Heart left ventricle (tissue), 16 donors: Measurements from ENCODE around the gene GAS5. TPM values are rescaled to one million over a fixed set of nuclear protein-coding genes. Genes with fewer than 3 reads are reported as not detected.

ENCODE experiments used
- ATAC-seq, 4 donors: fragments of 200-7000 bp; cut with Tn5 transposase; one replicate each; pipeline ENCODE4 v1.9.1; 2020 to 2022; ENCODE audit warnings: moderate library complexity in 4 of 4, mild to moderate bottlenecking in 3 of 4, moderate number of reproducible peaks in 1 of 4
- DNase-seq, 5 donors: peaks; one replicate each; pipeline ENCODE4 v3.0.0-alpha.2; 2020
- H3K27ac ChIP-seq, 12 donors: fragments of 200-600 bp; sonication (generic) in 4 of 12; one replicate each; pipeline versions ENCODE4 v1.5.0 to v1.8.0; 2016 to 2022; ENCODE audit warnings: mild to moderate bottlenecking in 2 of 12
- H3K27me3 ChIP-seq, 9 donors: fragments of 200-600 bp; sonication (generic) in 2 of 9; one replicate each; pipeline versions ENCODE4 v1.5.1 to v1.8.0; 2016 to 2022; ENCODE audit warnings: mild to moderate bottlenecking in 3 of 9
- H3K36me3 ChIP-seq, 9 donors: fragments of 200-600 bp; sonication (generic) in 2 of 9; one replicate each; pipeline versions ENCODE4 v1.5.0 to v1.8.0; 2018 to 2022; ENCODE audit warnings: mild to moderate bottlenecking in 2 of 9
- H3K4me1 ChIP-seq, 12 donors: fragments of 200-600 bp; sonication (generic) in 4 of 12; one replicate each; pipeline versions ENCODE4 v1.5.0 to v1.8.0; 2016 to 2022; ENCODE audit warnings: mild to moderate bottlenecking in 3 of 12
- H3K4me3 ChIP-seq, 12 donors: fragments of 200-600 bp; sonication (generic) in 4 of 12; one replicate each; pipeline versions ENCODE4 v1.5.0 to v1.8.0; 2017 to 2022; ENCODE audit warnings: mild to moderate bottlenecking in 9 of 12, moderate library complexity in 4 of 12
- H3K9me3 ChIP-seq, 12 donors: fragments of 200-600 bp; sonication (generic) in 4 of 12; one replicate each; pipeline versions ENCODE4 v1.5.0 to v1.8.0; 2016 to 2022; ENCODE audit warnings: mild to moderate bottlenecking in 1 of 12
- POLR2A ChIP-seq, 2 donors: fragments of 450-650 bp; IDR thresholded peaks; one replicate each; pipeline ENCODE4 v1.6.1; 2017; ENCODE audit warnings: antibody characterized with exemption in 2 of 2, mild to moderate bottlenecking in 2 of 2, moderate library complexity in 2 of 2
- WGBS, 4 donors: extraction: QIAGEN DNeasy Blood & Tissue Kit in 2 of 4; methylation state at CpG; one replicate each; pipeline versions ENCODE4 v1.1.5 to v1.1.7; 2013 to 2018; 5-methylcytosine and 5-hydroxymethylcytosine counted together
- intact Hi-C, 10 donors: fragments of 100-400 bp; cut with DNase I; formaldehyde crosslinking; loops; one replicate each; pipeline versions ENCODE4 v1.11.1 to v1.14.2; 2022
- polyA plus RNA-seq, 2 donors: library from polyadenylated mRNA; stranded (reverse); fragments of 200-250 nt; gene quantifications; one replicate each; pipeline ENCODE4 v1.2.3, GENCODE V29; 2013
- total RNA-seq, 9 donors: library from RNA; depleted of rRNA in 2 of 9; stranded (reverse); fragments of >200 nt in 2 of 9; fragmentation: NEBNext Ultra II Directional in 3 of 9; extraction: Animal tissue kit (Norgen Biotek cat#: 25700) in 3 of 9; gene quantifications; one replicate each; pipeline versions ENCODE4 v1.1.0 to v1.2.4, GENCODE V29; 2016 to 2023
- TF ChIP-seq, protein P1 (sequence below), 12 donors: fragments of 200-600 bp; sonication (generic) in 4 of 12; IDR thresholded peaks; one replicate each; pipeline versions ENCODE4 v1.5.0 to v1.8.0; 2018 to 2022; ENCODE audit warnings: antibody characterized with exemption in 12 of 12, mild to moderate bottlenecking in 5 of 12
- donor health status: ischemic (EF 13 %, LVEDD 7.1; RV severe dilation, severe dysfunction).
- donor health status: healthy with polysubstance abuse.
- donor health status: DM: no; HTN: yes; CAD: no.
- donor health status: DM: no; HTN: no; CAD: no.
- donor health status: ischemic (EF 25% LVEDD 6.9; RV normal size, moderate dysfunction).
- donor health status: ischemic (EF 25% LVEDD 5.7; RV mildly dilated, moderate dysfunction).
- donor health status: healthy.
- donor health status: DM: yes; HTN: yes; CAD: no.
- donor health status: ischemic (EF 35%, LVEDD 5.7; RV mildly dilated, moderate dysfunction).
- donor health status: nonischemic (EF 11% LVEDD 7.7; RV severe dilation, severe dysfunction).
- donor health status: DM: yes; HTN: yes; CAD: no.
- donor health status: PGD.
- donor health status: ischemic (EF 29% LVEDD 5.4; RV normal size, mild dysfunction).
- donor health status: nonischemic (EF 23%, LVEDD 6.1; RV moderate dilation, normal function).

The GAS5 gene
- total and polyA plus RNA-seq, 11 donors: 30.4 to 103 (median 52.4) TPM

DNA sequence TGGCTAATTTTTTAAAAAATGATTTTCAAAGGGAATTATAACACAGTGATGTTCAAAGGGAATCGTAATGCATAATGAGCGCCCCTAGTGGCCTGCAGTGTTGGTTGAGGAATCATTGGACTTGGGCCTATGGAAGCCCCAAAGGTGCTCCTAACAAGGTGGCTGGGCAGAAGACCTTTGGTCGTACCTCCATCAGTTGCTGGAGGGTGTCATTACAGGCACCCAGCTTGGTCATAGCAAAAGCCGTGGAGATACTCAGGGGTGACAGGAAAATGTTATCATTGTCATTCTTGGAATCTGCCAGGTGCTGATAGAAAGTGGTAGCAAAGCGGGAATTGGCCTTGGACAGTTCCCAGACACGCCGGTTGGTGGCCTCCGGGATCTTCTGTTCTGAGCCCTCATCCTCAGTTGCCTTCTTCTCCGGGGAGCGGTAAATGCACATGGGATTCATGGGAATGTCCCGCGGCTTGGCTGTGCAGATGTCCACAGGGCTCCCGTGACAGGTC lies 46.6 kb upstream of the GAS5 start:
- TF ChIP-seq POLR2A (IDR thresholded peaks at IDR 0.05): no peak
- TF ChIP-seq, protein P1, sequence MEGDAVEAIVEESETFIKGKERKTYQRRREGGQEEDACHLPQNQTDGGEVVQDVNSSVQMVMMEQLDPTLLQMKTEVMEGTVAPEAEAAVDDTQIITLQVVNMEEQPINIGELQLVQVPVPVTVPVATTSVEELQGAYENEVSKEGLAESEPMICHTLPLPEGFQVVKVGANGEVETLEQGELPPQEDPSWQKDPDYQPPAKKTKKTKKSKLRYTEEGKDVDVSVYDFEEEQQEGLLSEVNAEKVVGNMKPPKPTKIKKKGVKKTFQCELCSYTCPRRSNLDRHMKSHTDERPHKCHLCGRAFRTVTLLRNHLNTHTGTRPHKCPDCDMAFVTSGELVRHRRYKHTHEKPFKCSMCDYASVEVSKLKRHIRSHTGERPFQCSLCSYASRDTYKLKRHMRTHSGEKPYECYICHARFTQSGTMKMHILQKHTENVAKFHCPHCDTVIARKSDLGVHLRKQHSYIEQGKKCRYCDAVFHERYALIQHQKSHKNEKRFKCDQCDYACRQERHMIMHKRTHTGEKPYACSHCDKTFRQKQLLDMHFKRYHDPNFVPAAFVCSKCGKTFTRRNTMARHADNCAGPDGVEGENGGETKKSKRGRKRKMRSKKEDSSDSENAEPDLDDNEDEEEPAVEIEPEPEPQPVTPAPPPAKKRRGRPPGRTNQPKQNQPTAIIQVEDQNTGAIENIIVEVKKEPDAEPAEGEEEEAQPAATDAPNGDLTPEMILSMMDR (IDR thresholded peaks at IDR 0.05): peak in 9 of 12 donors; percentile 17 to 42 (median 32)
- Histone ChIP-seq H3K9me3 (no peaks in the 10 kb centered on the region), H3K4me3 (no peak overlapping the region), H3K4me1 (no peaks in the 10 kb centered on the region), H3K36me3 (peaks cover 0 to 3% (median 0%) of the 10 kb centered on the region in 9 donors), H3K27me3 (no peaks in the 10 kb centered on the region), H3K27ac (no peak overlapping the region)
- WGBS, 4 donors: 82 to 85% (median 83%) methylated on average over 13 of the region's 13 CpGs
- ATAC-seq (no peak), DNase-seq (no peak)
- intact Hi-C loops: no loop called here

DNA sequence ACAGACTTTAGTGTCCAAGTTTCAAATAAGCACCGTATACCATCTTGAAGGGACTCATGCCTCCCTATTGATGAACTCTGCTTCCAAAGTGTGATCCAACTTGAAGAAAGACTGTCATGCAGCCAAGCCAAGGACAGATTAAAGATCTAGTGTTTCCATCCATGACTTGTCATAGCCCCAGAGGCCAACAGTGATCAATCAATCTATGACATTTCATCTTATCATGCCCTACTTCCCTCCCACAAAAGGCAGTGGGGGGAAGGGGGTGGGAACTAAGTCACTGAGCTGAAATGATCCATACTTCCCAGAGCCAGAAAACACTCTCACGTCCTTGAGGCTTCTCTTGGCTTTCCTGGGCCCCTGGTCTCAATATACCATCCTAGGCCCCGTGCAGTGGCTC lies 45.3 kb upstream of the GAS5 start:
- 91 to 100% (median 94%) methylated on average over 3 of the region's 3 CpGs for WGBS, 4 donors
- no peak for DNase-seq
- Histone ChIP-seq H3K4me1 (no peaks in the 10 kb centered on the region), H3K27me3 (no peaks in the 10 kb centered on the region), H3K9me3 (no peaks in the 10 kb centered on the region), H3K36me3 (peaks cover 0 to 3% (median 0%) of the 10 kb centered on the region in 9 donors), H3K4me3 (no peak overlapping the region), H3K27ac (no peak overlapping the region)
- no peak for ATAC-seq
- intact Hi-C loops: no loop called here
- TF ChIP-seq, protein P1 (IDR thresholded peaks at IDR 0.05): no peak
- TF ChIP-seq POLR2A (IDR thresholded peaks at IDR 0.05): no peak

DNA sequence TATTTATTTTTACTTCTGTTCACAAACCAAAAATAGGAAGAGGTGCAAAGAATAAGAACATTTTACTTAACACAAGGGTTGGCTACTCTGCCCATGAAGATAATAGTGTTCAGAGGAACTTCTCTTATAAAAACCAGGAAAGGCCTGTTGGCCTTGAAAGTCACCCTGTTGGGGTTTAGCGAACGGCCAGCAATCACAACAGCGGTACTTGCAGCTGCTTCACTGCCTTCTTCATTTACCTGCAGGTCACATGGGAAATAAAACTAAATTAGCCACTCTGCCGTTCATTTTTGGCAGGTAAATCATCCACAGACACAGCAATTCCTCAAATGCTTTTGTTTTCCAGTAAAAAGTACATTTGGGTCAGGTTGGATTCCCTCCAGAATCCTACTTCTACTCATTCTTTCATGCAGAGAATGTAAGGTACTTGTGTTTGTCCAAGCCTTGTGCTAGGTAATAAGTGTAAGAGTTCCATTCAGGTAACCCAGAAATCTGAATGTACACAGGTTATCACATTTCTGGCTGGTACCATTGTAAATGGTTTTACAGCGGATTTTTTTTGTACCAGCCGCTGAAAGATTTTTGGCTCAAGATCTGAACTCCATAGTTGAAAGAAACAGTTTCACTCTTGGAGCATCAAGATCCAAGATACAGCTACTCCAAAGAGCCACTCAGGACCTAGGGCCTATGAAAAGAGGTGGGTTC lies 36.2 kb upstream of the GAS5 start:
- intact Hi-C loops: no loop called here
- peaks cover 0 to 6% (median 0%) of the 10 kb centered on the region in 12 donors for H3K4me1 ChIP-seq

DNA sequence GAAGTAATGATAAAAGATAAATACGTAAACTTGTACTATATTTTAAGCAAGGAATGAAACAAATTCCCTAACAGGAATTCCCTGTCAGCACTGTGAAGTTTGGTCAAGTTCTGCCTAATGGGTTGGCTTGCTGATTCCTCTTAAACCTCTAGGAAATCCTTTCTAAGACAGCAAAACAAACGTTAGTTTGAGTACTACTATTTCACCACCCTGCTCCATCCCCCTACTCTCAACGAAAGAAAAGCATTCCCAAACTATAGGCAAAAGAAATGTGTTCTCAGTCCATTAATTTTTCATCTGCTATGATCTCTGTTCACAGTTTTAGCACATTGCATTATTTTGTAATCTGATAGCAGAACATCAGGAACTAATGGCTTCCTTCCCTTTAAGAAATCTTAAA lies 33.2 kb upstream of the GAS5 start:
- WGBS, 4 donors: 62 to 80% (median 67%) methylated on average over 3 of the region's 3 CpGs
- peaks cover 0 to 6% (median 0%) of the 10 kb centered on the region in 12 donors for H3K4me1 ChIP-seq
- no peak overlapping the region for H3K4me3 ChIP-seq
- DNase-seq (no peak), ATAC-seq (no peak)
- intact Hi-C loops: no loop called here
- H3K27me3 ChIP-seq: no peaks in the 10 kb centered on the region
- H3K27ac ChIP-seq: no peak overlapping the region
- no peak for TF ChIP-seq POLR2A (IDR thresholded peaks at IDR 0.05)
- TF ChIP-seq, protein P1 (IDR thresholded peaks at IDR 0.05): no peak
- no peaks in the 10 kb centered on the region for H3K9me3 ChIP-seq
- H3K36me3 ChIP-seq: peaks cover 0 to under 1% (median 0%) of the 10 kb centered on the region in 9 donors

More for the DNA sequence above, 36.2 kb upstream of the GAS5 start:
- Histone ChIP-seq H3K27me3 (no peaks in the 10 kb centered on the region), H3K9me3 (no peaks in the 10 kb centered on the region), H3K27ac (no peak overlapping the region), H3K36me3 (no peaks in the 10 kb centered on the region), H3K4me3 (no peak overlapping the region)
- TF ChIP-seq, protein P1 (IDR thresholded peaks at IDR 0.05): no peak
- TF ChIP-seq POLR2A (IDR thresholded peaks at IDR 0.05): no peak
- WGBS, 4 donors: 88 to 91% (median 90%) methylated on average over 6 of the region's 6 CpGs
- DNase-seq (no peak), ATAC-seq (no peak)
